WTC11 (cell line): ENCODE results near the gene PTPRG. TPM values are rescaled to one million over a fixed set of nuclear protein-coding genes. Genes with fewer than 3 reads are reported as not detected.

Experiments used
- ATAC-seq: fragments of 200-7000 bp; cut with Tn5 transposase; 2 replicates; pipeline ENCODE4 v1.10.0; 2021; ENCODE audit warnings: mild to moderate bottlenecking, moderate library complexity
- CTCF ChIA-PET: fragments of 300-600 bp; sonication (Branson Sonifier 250); formaldehyde crosslinking; loops from one replicate; lab custom pipeline; 2021; ENCODE audit warnings: antibody characterized with exemption; lab: Charles Lee
- POLR2A ChIA-PET: fragments of 350-600 bp; sonication (Branson Sonifier 250); formaldehyde crosslinking; loops from one replicate; lab custom pipeline; 2021; ENCODE audit warnings: antibody characterized with exemption; lab: Charles Lee
- DNase-seq: peaks from one replicate; pipeline ENCODE4 v3.0.0; 2021; ENCODE audit warnings: low spot score
- H3K27ac Mint-ChIP-seq: 2 replicates; pipeline ENCODE4 v1.8.0; 2021; ENCODE audit warnings: mixed read lengths
- H3K27me3 Mint-ChIP-seq: 2 replicates; pipeline ENCODE4 v1.8.0; 2021; ENCODE audit warnings: low read depth, mild to moderate bottlenecking, moderate library complexity, mixed read lengths
- H3K36me3 Mint-ChIP-seq: 2 replicates; pipeline ENCODE4 v1.8.0; 2021; ENCODE audit warnings: mixed read lengths
- H3K4me1 Mint-ChIP-seq: 2 replicates; pipeline ENCODE4 v1.8.0; 2022; ENCODE audit warnings: mixed read lengths
- H3K4me3 Mint-ChIP-seq: 2 replicates; pipeline ENCODE4 v1.8.0; 2021; ENCODE audit warnings: mild to moderate bottlenecking, moderate library complexity, mixed read lengths
- H3K9me3 Mint-ChIP-seq: 2 replicates; pipeline ENCODE4 v1.8.0; 2021; ENCODE audit warnings: mixed read lengths
- ATF1 ChIP-seq: sonication (generic); formaldehyde crosslinking; IDR thresholded peaks from 2 replicates; pipeline ENCODE4 v1.8.1; 2023; ENCODE audit warnings: mild to moderate bottlenecking, moderate library complexity, missing genetic modification reagents
- ETV6 ChIP-seq: sonication (generic); formaldehyde crosslinking; IDR thresholded peaks from 2 replicates; pipeline ENCODE4 v1.8.1; 2022; ENCODE audit warnings: mild to moderate bottlenecking, missing genetic modification reagents
- GABPB1 ChIP-seq: sonication (generic); formaldehyde crosslinking; IDR thresholded peaks from 2 replicates; pipeline ENCODE4 v1.8.1; 2023; ENCODE audit warnings: mild to moderate bottlenecking, missing genetic modification reagents
- GTF2I ChIP-seq: fragments of 250-450 bp; sonication (Bioruptor Pico); conservative IDR thresholded peaks from 2 replicates; pipeline ENCODE4 v1.4.0; 2021; ENCODE audit warnings: mild to moderate bottlenecking
- JUN ChIP-seq: sonication (generic); formaldehyde crosslinking; IDR thresholded peaks from 2 replicates; pipeline ENCODE4 v1.8.0; 2023; ENCODE audit warnings: mild to moderate bottlenecking, missing genetic modification reagents
- NFE2L1 ChIP-seq: sonication (generic); formaldehyde crosslinking; IDR thresholded peaks from 2 replicates; pipeline ENCODE4 v1.8.1; 2023; ENCODE audit warnings: missing genetic modification reagents
- NR1H2 ChIP-seq: sonication (generic); formaldehyde crosslinking; IDR thresholded peaks from 2 replicates; pipeline ENCODE4 v1.9.0; 2021; ENCODE audit warnings: mild to moderate bottlenecking, moderate library complexity, missing genetic modification reagents
- NR2C2 ChIP-seq: sonication (generic); formaldehyde crosslinking; IDR thresholded peaks from 2 replicates; pipeline ENCODE4 v1.8.0; 2022; ENCODE audit warnings: mild to moderate bottlenecking, missing genetic modification reagents
- PRRX2 ChIP-seq: fragments of 250-450 bp; sonication (Bioruptor Pico); IDR thresholded peaks from 2 replicates; pipeline ENCODE4 v1.8.0; 2021; ENCODE audit warnings: mild to moderate bottlenecking
- SMAD4 ChIP-seq: sonication (generic); formaldehyde crosslinking; IDR thresholded peaks from 2 replicates; pipeline ENCODE4 v1.8.0; 2022; ENCODE audit warnings: mild to moderate bottlenecking, missing genetic modification reagents
- SOX15 ChIP-seq: fragments of 250-450 bp; sonication (Bioruptor Pico); IDR thresholded peaks from 2 replicates; pipeline ENCODE4 v1.9.0; 2021; ENCODE audit warnings: mild to moderate bottlenecking
- SP1 ChIP-seq: sonication (generic); formaldehyde crosslinking; conservative IDR thresholded peaks from 2 replicates; pipeline ENCODE4 v1.8.1; 2022; ENCODE audit warnings: missing genetic modification reagents
- TEAD1 ChIP-seq: sonication (generic); formaldehyde crosslinking; IDR thresholded peaks from 2 replicates; pipeline ENCODE4 v1.8.0; 2022; ENCODE audit warnings: mild to moderate bottlenecking, missing genetic modification reagents
- TEAD4 ChIP-seq: sonication (generic); formaldehyde crosslinking; IDR thresholded peaks from 2 replicates; pipeline ENCODE4 v1.8.0; 2022; ENCODE audit warnings: mild to moderate bottlenecking, missing genetic modification reagents
- TP53 ChIP-seq: sonication (generic); formaldehyde crosslinking; IDR thresholded peaks from 2 replicates; pipeline ENCODE4 v1.8.1; 2023; ENCODE audit warnings: mild to moderate bottlenecking, missing genetic modification reagents
- ZNF121 ChIP-seq: sonication (generic); formaldehyde crosslinking; IDR thresholded peaks from 2 replicates; pipeline ENCODE4 v1.8.0; 2023; ENCODE audit warnings: missing genetic modification reagents
- ZNF232 ChIP-seq: sonication (generic); formaldehyde crosslinking; IDR thresholded peaks from 2 replicates; pipeline ENCODE4 v1.8.0; 2022; ENCODE audit warnings: mild to moderate bottlenecking, missing genetic modification reagents
- ZNF396 ChIP-seq: fragments of 250-450 bp; sonication (Bioruptor Pico); IDR thresholded peaks from 2 replicates; pipeline ENCODE4 v1.8.0; 2021; ENCODE audit warnings: mild to moderate bottlenecking, moderate library complexity, borderline replicate concordance
- ZNF416 ChIP-seq: fragments of 250-450 bp; sonication (Bioruptor Pico); IDR thresholded peaks from 2 replicates; pipeline ENCODE4 v1.9.0; 2021; ENCODE audit warnings: mild to moderate bottlenecking, inconsistent platforms
- total RNA-seq: library from RNA; stranded (reverse); gene quantifications from 3 replicates; pipeline ENCODE4 v1.2.3, GENCODE V29; 2021
- TF ChIP-seq, protein P1 (sequence below): sonication (generic); formaldehyde crosslinking; IDR thresholded peaks from 2 replicates; pipeline ENCODE4 v1.8.0; 2022; ENCODE audit warnings: missing genetic modification reagents
- TF ChIP-seq, protein P2 (sequence below): fragments of 250-450 bp; sonication (Bioruptor Pico); IDR thresholded peaks from 2 replicates; pipeline ENCODE4 v1.9.0; 2021; ENCODE audit warnings: mild to moderate bottlenecking
- TF ChIP-seq, protein P3 (sequence below): fragments of 250-450 bp; sonication (Bioruptor Pico); IDR thresholded peaks from 2 replicates; pipeline ENCODE4 v1.9.0; 2021; ENCODE audit warnings: mild to moderate bottlenecking, borderline replicate concordance
- TF ChIP-seq, protein P4 (sequence below): fragments of 250-450 bp; sonication (Bioruptor Pico); IDR thresholded peaks from 2 replicates; pipeline ENCODE4 v1.8.0; 2021; ENCODE audit warnings: mild to moderate bottlenecking
- TF ChIP-seq, protein P5 (sequence below): sonication (generic); formaldehyde crosslinking; conservative IDR thresholded peaks from 2 replicates; pipeline ENCODE4 v1.8.1; 2023; ENCODE audit warnings: mild to moderate bottlenecking, low read depth, missing genetic modification reagents, moderate library complexity

Gene PTPRG
- total RNA-seq, 1 experiment from 2014 or later: 106 TPM

DNA sequence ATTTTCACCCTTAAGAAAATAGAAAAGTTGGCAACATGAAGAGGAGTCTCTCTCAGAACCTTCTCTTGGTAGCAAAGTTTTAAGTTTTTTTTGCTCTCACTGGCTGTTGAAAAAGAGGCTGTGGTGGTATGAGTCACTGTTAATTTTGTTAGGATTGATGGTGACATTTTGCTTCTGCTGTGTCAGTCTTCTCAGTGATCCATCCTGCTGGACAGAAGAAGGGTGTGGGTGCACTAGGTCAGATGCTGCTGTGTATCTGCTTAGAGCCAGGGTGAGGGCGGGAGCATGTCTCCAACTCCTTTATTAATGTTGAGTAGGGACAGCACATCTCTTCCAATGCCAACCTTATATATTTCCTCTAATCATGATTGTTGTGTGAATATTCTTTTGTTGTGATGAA lies 442.5 kb downstream of the PTPRG start:
- Mint-ChIP-seq H3K9me3 (no peaks in the 10 kb centered on the region), H3K27ac (no peak overlapping the region), H3K36me3 (peaks cover 22% of the 10 kb centered on the region), H3K4me3 (no peak overlapping the region), H3K4me1 (peaks cover 16% of the 10 kb centered on the region), H3K27me3 (no peaks in the 10 kb centered on the region)
- ChIA-PET CTCF (no interaction called here), POLR2A (no interaction called here)
- TF ChIP-seq, protein P1, sequence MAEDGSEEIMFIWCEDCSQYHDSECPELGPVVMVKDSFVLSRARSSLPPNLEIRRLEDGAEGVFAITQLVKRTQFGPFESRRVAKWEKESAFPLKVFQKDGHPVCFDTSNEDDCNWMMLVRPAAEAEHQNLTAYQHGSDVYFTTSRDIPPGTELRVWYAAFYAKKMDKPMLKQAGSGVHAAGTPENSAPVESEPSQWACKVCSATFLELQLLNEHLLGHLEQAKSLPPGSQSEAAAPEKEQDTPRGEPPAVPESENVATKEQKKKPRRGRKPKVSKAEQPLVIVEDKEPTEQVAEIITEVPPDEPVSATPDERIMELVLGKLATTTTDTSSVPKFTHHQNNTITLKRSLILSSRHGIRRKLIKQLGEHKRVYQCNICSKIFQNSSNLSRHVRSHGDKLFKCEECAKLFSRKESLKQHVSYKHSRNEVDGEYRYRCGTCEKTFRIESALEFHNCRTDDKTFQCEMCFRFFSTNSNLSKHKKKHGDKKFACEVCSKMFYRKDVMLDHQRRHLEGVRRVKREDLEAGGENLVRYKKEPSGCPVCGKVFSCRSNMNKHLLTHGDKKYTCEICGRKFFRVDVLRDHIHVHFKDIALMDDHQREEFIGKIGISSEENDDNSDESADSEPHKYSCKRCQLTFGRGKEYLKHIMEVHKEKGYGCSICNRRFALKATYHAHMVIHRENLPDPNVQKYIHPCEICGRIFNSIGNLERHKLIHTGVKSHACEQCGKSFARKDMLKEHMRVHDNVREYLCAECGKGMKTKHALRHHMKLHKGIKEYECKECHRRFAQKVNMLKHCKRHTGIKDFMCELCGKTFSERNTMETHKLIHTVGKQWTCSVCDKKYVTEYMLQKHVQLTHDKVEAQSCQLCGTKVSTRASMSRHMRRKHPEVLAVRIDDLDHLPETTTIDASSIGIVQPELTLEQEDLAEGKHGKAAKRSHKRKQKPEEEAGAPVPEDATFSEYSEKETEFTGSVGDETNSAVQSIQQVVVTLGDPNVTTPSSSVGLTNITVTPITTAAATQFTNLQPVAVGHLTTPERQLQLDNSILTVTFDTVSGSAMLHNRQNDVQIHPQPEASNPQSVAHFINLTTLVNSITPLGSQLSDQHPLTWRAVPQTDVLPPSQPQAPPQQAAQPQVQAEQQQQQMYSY (CRISPR knock-in tag): no peak
- no peak for TF ChIP-seq JUN (CRISPR knock-in tag)
- no peak for TF ChIP-seq ZNF396 (CRISPR knock-in tag)
- TF ChIP-seq SOX15 (CRISPR knock-in tag): no peak
- TF ChIP-seq PRRX2 (CRISPR knock-in tag): no peak
- TF ChIP-seq GTF2I (CRISPR knock-in tag): no peak
- TF ChIP-seq, protein P2, sequence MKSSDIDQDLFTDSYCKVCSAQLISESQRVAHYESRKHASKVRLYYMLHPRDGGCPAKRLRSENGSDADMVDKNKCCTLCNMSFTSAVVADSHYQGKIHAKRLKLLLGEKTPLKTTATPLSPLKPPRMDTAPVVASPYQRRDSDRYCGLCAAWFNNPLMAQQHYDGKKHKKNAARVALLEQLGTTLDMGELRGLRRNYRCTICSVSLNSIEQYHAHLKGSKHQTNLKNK: no peak
- TF ChIP-seq, protein P3, sequence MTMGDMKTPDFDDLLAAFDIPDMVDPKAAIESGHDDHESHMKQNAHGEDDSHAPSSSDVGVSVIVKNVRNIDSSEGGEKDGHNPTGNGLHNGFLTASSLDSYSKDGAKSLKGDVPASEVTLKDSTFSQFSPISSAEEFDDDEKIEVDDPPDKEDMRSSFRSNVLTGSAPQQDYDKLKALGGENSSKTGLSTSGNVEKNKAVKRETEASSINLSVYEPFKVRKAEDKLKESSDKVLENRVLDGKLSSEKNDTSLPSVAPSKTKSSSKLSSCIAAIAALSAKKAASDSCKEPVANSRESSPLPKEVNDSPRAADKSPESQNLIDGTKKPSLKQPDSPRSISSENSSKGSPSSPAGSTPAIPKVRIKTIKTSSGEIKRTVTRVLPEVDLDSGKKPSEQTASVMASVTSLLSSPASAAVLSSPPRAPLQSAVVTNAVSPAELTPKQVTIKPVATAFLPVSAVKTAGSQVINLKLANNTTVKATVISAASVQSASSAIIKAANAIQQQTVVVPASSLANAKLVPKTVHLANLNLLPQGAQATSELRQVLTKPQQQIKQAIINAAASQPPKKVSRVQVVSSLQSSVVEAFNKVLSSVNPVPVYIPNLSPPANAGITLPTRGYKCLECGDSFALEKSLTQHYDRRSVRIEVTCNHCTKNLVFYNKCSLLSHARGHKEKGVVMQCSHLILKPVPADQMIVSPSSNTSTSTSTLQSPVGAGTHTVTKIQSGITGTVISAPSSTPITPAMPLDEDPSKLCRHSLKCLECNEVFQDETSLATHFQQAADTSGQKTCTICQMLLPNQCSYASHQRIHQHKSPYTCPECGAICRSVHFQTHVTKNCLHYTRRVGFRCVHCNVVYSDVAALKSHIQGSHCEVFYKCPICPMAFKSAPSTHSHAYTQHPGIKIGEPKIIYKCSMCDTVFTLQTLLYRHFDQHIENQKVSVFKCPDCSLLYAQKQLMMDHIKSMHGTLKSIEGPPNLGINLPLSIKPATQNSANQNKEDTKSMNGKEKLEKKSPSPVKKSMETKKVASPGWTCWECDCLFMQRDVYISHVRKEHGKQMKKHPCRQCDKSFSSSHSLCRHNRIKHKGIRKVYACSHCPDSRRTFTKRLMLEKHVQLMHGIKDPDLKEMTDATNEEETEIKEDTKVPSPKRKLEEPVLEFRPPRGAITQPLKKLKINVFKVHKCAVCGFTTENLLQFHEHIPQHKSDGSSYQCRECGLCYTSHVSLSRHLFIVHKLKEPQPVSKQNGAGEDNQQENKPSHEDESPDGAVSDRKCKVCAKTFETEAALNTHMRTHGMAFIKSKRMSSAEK (CRISPR knock-in tag): no peak
- no peak for TF ChIP-seq NR1H2 (CRISPR knock-in tag)
- TF ChIP-seq NR2C2 (CRISPR knock-in tag): no peak
- no peak for TF ChIP-seq SMAD4 (CRISPR knock-in tag)
- TF ChIP-seq TEAD1 (CRISPR knock-in tag): no peak
- TF ChIP-seq ZNF232 (CRISPR knock-in tag): no peak
- TF ChIP-seq ZNF121 (CRISPR knock-in tag): no peak
- no peak for TF ChIP-seq TP53 (CRISPR knock-in tag)
- TF ChIP-seq, protein P4, sequence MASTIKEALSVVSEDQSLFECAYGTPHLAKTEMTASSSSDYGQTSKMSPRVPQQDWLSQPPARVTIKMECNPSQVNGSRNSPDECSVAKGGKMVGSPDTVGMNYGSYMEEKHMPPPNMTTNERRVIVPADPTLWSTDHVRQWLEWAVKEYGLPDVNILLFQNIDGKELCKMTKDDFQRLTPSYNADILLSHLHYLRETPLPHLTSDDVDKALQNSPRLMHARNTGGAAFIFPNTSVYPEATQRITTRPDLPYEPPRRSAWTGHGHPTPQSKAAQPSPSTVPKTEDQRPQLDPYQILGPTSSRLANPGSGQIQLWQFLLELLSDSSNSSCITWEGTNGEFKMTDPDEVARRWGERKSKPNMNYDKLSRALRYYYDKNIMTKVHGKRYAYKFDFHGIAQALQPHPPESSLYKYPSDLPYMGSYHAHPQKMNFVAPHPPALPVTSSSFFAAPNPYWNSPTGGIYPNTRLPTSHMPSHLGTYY (CRISPR knock-in tag): no peak
- no peak for TF ChIP-seq ZNF416
- no peak for TF ChIP-seq GABPB1 (CRISPR knock-in tag)
- TF ChIP-seq SP1 (CRISPR knock-in tag): no peak
- DNase-seq: no peak
- ATAC-seq: no peak

DNA sequence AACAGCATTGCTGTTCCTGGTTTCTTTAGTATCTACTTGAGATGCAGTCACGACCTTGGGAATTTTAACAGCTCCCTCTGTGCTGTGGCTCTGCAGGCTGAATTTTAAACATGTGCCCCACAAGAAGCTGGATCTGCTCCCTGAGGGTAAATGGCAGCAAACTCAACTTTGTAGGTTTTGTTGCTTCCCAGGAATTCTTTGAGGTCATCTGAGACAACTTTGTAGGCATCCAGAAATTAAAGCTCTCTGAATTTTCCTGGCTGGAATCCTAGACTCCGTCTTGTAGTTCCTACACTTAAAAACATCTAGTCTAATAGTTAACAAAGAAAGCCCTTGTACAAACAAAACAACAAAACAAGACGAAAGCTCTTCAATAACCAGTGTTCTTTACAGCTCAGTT lies 445.7 kb downstream of the PTPRG start:
- ChIA-PET CTCF (no interaction called here), POLR2A (no interaction called here)
- Mint-ChIP-seq H3K27me3 (no peaks in the 10 kb centered on the region; the same call in 1 of the 2 replicates), H3K9me3 (no peaks in the 10 kb centered on the region), H3K4me3 (no peak overlapping the region), H3K36me3 (peaks cover 37% of the 10 kb centered on the region), H3K27ac (peak overlapping the region; percentile 18), H3K4me1 (peaks cover 11% of the 10 kb centered on the region)
- DNase-seq: no peak
- no peak for ATAC-seq
- no peak for TF ChIP-seq ATF1 (CRISPR knock-in tag)
- no peak for TF ChIP-seq NFE2L1 (CRISPR knock-in tag)
- no peak for TF ChIP-seq TEAD4
- TF ChIP-seq ETV6 (CRISPR knock-in tag): no peak
- TF ChIP-seq, protein P5, sequence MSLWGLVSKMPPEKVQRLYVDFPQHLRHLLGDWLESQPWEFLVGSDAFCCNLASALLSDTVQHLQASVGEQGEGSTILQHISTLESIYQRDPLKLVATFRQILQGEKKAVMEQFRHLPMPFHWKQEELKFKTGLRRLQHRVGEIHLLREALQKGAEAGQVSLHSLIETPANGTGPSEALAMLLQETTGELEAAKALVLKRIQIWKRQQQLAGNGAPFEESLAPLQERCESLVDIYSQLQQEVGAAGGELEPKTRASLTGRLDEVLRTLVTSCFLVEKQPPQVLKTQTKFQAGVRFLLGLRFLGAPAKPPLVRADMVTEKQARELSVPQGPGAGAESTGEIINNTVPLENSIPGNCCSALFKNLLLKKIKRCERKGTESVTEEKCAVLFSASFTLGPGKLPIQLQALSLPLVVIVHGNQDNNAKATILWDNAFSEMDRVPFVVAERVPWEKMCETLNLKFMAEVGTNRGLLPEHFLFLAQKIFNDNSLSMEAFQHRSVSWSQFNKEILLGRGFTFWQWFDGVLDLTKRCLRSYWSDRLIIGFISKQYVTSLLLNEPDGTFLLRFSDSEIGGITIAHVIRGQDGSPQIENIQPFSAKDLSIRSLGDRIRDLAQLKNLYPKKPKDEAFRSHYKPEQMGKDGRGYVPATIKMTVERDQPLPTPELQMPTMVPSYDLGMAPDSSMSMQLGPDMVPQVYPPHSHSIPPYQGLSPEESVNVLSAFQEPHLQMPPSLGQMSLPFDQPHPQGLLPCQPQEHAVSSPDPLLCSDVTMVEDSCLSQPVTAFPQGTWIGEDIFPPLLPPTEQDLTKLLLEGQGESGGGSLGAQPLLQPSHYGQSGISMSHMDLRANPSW: no peak
